Naive thymus-derived CD4-positive, alpha-beta T cell (primary cell): ENCODE measurements around the gene ENOPH1. TPM values are rescaled to one million over a fixed set of nuclear protein-coding genes. Genes with fewer than 3 reads are reported as not detected.

Experiments used
- ATAC-seq: fragments of 150-1000 bp; cut with Tn5 transposase; 2 replicates; pipeline ENCODE4 v1.10.0; 2021; ENCODE audit warnings: mild to moderate bottlenecking, moderate library complexity
- CTCF ChIA-PET: fragments of 350-600 bp; sonication (Branson Sonifier 250); formaldehyde crosslinking; loops from one replicate; lab custom pipeline; 2021; ENCODE audit warnings: antibody characterized with exemption; lab: Charles Lee
- POLR2A ChIA-PET: fragments of 350-600 bp; sonication (Branson Sonifier 250); formaldehyde crosslinking; loops from one replicate; lab custom pipeline; 2021; ENCODE audit warnings: antibody characterized with exemption, inconsistent platforms; lab: Charles Lee
- DNase-seq, 9 donors: peaks; one replicate each; pipeline versions ENCODE4 v3.0.0 to v3.0.0-alpha.2; 2020 to 2022; ENCODE audit warnings: mixed read lengths in 1 of 9
- H3K27ac ChIP-seq: one replicate; pipeline ENCODE4 v1.7.0; 2013; ENCODE audit warnings: mild to moderate bottlenecking, low read depth, low read length, moderate library complexity
- H3K27me3 ChIP-seq, 2 donors: one replicate each; pipeline ENCODE4 v1.7.0; 2013; ENCODE audit warnings: low read length in 2 of 2, mild to moderate bottlenecking in 2 of 2, moderate library complexity in 2 of 2; ENCODE audit not compliant: control insufficient read depth in 2 of 2, insufficient read depth in 2 of 2
- H3K36me3 ChIP-seq, 3 experiments: 1 replicate in 2 of 3; 2 replicates in 1 of 3; pipeline ENCODE4 v1.7.0; 2013; ENCODE audit warnings: low read length in 3 of 3, mild to moderate bottlenecking in 3 of 3, moderate library complexity in 1 of 3; ENCODE audit not compliant: insufficient read depth in 3 of 3, control insufficient read depth in 2 of 3
- H3K4me1 ChIP-seq, 2 donors: one replicate each; pipeline ENCODE4 v1.7.0; 2013; ENCODE audit warnings: low read length in 2 of 2, mild to moderate bottlenecking in 2 of 2, moderate library complexity in 1 of 2; ENCODE audit not compliant: control insufficient read depth in 2 of 2, insufficient read depth in 2 of 2
- H3K4me3 ChIP-seq: 2 replicates; pipeline ENCODE4 v1.7.0; 2013; ENCODE audit warnings: mild to moderate bottlenecking, low read length
- H3K9me3 ChIP-seq, 3 experiments: 1 replicate in 2 of 3; 2 replicates in 1 of 3; pipeline ENCODE4 v1.7.0; 2013; ENCODE audit warnings: low read length in 3 of 3; ENCODE audit not compliant: control insufficient read depth in 2 of 3
- H3K27ac Mint-ChIP-seq, 9 donors: one replicate each; pipeline ENCODE4 v1.8.0; 2020 to 2022; ENCODE audit warnings: mixed read lengths in 9 of 9, mild to moderate bottlenecking in 8 of 9, moderate library complexity in 5 of 9, inconsistent platforms in 2 of 9
- H3K27me3 Mint-ChIP-seq, 5 donors: one replicate each; pipeline ENCODE4 v1.8.0; 2021 to 2022; ENCODE audit warnings: mixed read lengths in 5 of 5, mild to moderate bottlenecking in 1 of 5
- H3K36me3 Mint-ChIP-seq, 5 donors: one replicate each; pipeline ENCODE4 v1.8.0; 2020 to 2022; ENCODE audit warnings: mixed read lengths in 5 of 5, mild to moderate bottlenecking in 3 of 5, inconsistent platforms in 1 of 5
- H3K4me1 Mint-ChIP-seq, 7 donors: one replicate each; pipeline ENCODE4 v1.8.0; 2020 to 2022; ENCODE audit warnings: mixed read lengths in 7 of 7, mild to moderate bottlenecking in 3 of 7, inconsistent platforms in 1 of 7
- H3K4me3 Mint-ChIP-seq, 10 donors: one replicate each; pipeline ENCODE4 v1.8.0; 2020 to 2022; ENCODE audit warnings: mild to moderate bottlenecking in 10 of 10, mixed read lengths in 10 of 10, moderate library complexity in 6 of 10, inconsistent platforms in 2 of 10
- H3K9me3 Mint-ChIP-seq, 11 donors: one replicate each; pipeline ENCODE4 v1.8.0; 2020 to 2022; ENCODE audit warnings: mixed read lengths in 11 of 11, mild to moderate bottlenecking in 4 of 11, inconsistent platforms in 1 of 11, moderate library complexity in 1 of 11
- intact Hi-C, 2 donors: fragments of 100-400 bp; cut with micrococcal nuclease; formaldehyde crosslinking; loops; one replicate each; pipeline ENCODE4 v1.15.1; 2023
- polyA plus RNA-seq, 2 donors: library from polyadenylated mRNA; unstranded; fragments of 300-500 nt; fragmentation: Illumina TruSeq; gene quantifications; one replicate each; pipeline ENCODE4 v1.2.3, GENCODE V29; 2021
- total RNA-seq, 6 experiments: library from RNA in 5 of 6; stranded (reverse) in 5 of 6; gene quantifications; 1 replicate in 5 of 6; 2 replicates in 1 of 6; pipeline ENCODE4 v1.2.3 and lab custom pipeline; 2021 to 2026

Gene ENOPH1
- total and polyA plus RNA-seq, 7 experiments from 2014 or later: 16.3 to 45.6 (median 25.2) TPM

DNA sequence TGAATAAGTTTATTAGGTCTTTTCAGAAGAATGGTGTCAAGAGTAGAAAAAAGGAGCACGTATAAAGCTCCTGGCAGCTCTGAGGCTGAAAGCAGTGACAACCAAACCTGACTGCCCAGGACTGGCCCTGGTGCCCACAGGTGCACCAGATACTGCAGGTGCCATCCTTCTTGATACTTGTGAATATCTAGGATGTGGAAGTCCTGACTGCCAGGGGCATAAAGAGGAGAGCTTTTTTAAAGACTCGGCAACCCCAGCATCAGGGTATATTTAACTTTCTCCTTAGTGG lies 70.7 kb downstream of the ENOPH1 start:
- Mint-ChIP-seq H3K9me3 (no peaks in the 10 kb centered on the region), H3K27me3 (peaks cover 0 to 3% (median 0%) of the 10 kb centered on the region in 5 donors), H3K4me1 (no peaks in the 10 kb centered on the region), H3K36me3 (peaks cover 0 to 3% (median 0%) of the 10 kb centered on the region in 5 donors), H3K27ac (no peak overlapping the region), H3K4me3 (no peak overlapping the region)
- Histone ChIP-seq H3K27me3 (no peaks in the 10 kb centered on the region), H3K4me3 (no peak overlapping the region), H3K36me3 (no peaks in the 10 kb centered on the region), H3K4me1 (no peaks in the 10 kb centered on the region), H3K9me3 (no peaks in the 10 kb centered on the region), H3K27ac (no peak overlapping the region)
- DNase-seq: no peak
- ChIA-PET CTCF (no interaction called here), POLR2A (no interaction called here)
- intact Hi-C loops: no loop called here
- ATAC-seq: no peak

DNA sequence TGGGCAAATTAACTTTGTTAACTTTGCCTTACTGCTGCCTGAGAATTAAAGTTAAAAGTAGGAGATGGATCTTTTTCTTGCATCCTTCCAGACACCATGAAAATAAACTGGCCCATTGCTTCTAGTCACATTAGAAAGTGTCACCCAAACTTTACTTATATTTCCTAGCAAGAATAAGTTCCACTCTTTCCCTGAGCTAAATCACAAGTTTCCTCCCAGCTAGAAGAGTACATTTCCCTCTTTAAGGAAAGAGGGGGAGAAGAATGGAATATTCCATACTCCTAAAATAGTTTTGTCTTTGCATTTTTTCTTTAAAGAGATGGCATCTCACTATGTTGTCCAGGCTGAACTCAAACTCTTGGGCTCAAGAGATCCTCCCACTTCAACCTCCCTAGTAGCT lies 77.6 kb downstream of the ENOPH1 start:
- no peak overlapping the region for H3K27ac Mint-ChIP-seq
- no peak for ATAC-seq
- no peaks in the 10 kb centered on the region for H3K36me3 ChIP-seq
- ChIA-PET POLR2A (no interaction called here), CTCF (no interaction called here)
- H3K4me1 ChIP-seq: no peaks in the 10 kb centered on the region
- peaks cover 3 to 28% (median 19%) of the 10 kb centered on the region in 5 donors for H3K27me3 Mint-ChIP-seq
- intact Hi-C loops: no loop called here
- H3K27ac ChIP-seq: no peak overlapping the region
- H3K4me3 Mint-ChIP-seq: no peak overlapping the region
- peaks cover 0 to 1% (median 0%) of the 10 kb centered on the region in 5 donors for H3K36me3 Mint-ChIP-seq
- no peaks in the 10 kb centered on the region for H3K4me1 Mint-ChIP-seq
- no peak for DNase-seq
- H3K27me3 ChIP-seq: no peaks in the 10 kb centered on the region
- peaks cover 0 to 2% (median 0%) of the 10 kb centered on the region in 11 donors for H3K9me3 Mint-ChIP-seq
- H3K4me3 ChIP-seq: no peak overlapping the region
- no peaks in the 10 kb centered on the region for H3K9me3 ChIP-seq

DNA sequence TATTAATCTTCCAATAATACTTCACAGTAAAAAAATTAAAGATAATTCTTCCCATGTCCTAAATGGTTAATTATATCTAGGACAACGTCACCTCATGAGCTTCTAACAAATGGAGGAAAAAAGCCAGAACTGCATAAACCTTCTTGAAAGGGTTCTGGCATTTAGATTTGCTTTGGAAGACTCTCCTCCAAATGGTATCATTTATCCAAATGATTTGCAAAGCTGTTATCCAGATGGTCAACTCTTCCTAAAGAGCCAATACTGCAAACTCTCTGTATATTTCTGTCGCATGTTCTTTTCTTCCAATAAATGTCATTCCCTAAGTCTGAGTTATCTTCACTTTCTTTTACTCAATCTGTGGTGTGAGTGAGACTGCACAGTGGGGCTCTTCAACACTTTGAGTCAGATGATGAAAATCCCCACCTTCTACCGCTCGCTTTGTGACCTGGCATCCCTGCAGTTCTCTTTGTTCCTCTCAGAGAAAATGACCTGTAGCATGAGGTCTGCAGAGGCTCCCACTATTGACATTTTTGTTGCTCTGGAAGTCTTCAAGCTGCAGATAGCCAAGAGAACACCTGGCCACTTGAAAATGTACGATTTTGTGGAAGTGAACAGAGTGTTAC lies 78.5 kb downstream of the ENOPH1 start:
- CTCF ChIA-PET: no interaction called here

DNA sequence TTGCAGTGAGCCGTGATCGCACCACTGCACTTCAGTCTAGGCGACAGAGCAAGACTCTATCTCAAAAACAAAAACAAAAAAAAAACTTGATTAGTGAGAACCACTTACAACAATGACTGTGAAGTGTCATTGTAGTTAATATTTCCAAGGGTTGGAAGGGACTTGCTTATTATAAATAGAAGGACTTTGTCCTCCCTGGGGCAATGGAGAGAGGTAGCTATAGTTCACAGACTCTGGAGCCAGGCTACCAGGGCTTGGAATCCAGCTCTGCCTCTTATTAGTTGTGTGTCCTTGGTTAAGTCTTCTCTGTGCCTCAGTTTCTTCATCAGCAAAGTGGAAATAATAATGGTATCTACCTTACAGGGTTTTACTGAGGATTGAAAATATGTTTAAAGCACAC lies 79.8 kb downstream of the ENOPH1 start:
- H3K4me3 Mint-ChIP-seq: no peak overlapping the region
- H3K36me3 Mint-ChIP-seq: peaks cover 0 to 7% (median 0%) of the 10 kb centered on the region in 5 donors
- no peaks in the 10 kb centered on the region for H3K4me1 ChIP-seq
- no peak for DNase-seq
- H3K27me3 Mint-ChIP-seq: peaks cover 3 to 43% (median 32%) of the 10 kb centered on the region in 5 donors
- H3K9me3 Mint-ChIP-seq: peaks cover 0 to 2% (median 0%) of the 10 kb centered on the region in 11 donors
- ATAC-seq: no peak
- H3K4me1 Mint-ChIP-seq: no peaks in the 10 kb centered on the region
- H3K9me3 ChIP-seq: no peaks in the 10 kb centered on the region
- H3K4me3 ChIP-seq: no peak overlapping the region
- no peaks in the 10 kb centered on the region for H3K27me3 ChIP-seq
- H3K27ac Mint-ChIP-seq: no peak overlapping the region
- ChIA-PET POLR2A (no interaction called here), CTCF (no interaction called here)
- H3K36me3 ChIP-seq: no peaks in the 10 kb centered on the region
- H3K27ac ChIP-seq: no peak overlapping the region
- intact Hi-C loops: no loop called here

More for the DNA sequence above, 78.5 kb downstream of the ENOPH1 start:
- H3K4me1 Mint-ChIP-seq: no peaks in the 10 kb centered on the region
- intact Hi-C loops: no loop called here
- no peak for DNase-seq
- peaks cover 0 to 2% (median 0%) of the 10 kb centered on the region in 11 donors for H3K9me3 Mint-ChIP-seq
- Histone ChIP-seq H3K36me3 (no peaks in the 10 kb centered on the region), H3K27me3 (no peaks in the 10 kb centered on the region), H3K4me1 (no peaks in the 10 kb centered on the region), H3K4me3 (no peak overlapping the region), H3K27ac (no peak overlapping the region), H3K9me3 (no peaks in the 10 kb centered on the region)
- POLR2A ChIA-PET: no interaction called here
- no peak for ATAC-seq
- H3K27ac Mint-ChIP-seq: no peak overlapping the region
- no peak overlapping the region for H3K4me3 Mint-ChIP-seq
- peaks cover 0 to 7% (median 0%) of the 10 kb centered on the region in 5 donors for H3K36me3 Mint-ChIP-seq
- peaks cover 3 to 35% (median 28%) of the 10 kb centered on the region in 5 donors for H3K27me3 Mint-ChIP-seq

Other genes with a start within 250 kb of the ENOPH1 start
- 100 to 1,000 TPM; 200 to 355 (median 238) TPM for gene HNRNPD, start 56.6 kb upstream of the ENOPH1 start, total RNA-seq
- 100 to 1,000 TPM; 249 to 315 TPM for gene HNRNPD, start 56.6 kb upstream of the ENOPH1 start, polyA plus RNA-seq
- 100 to 1,000 TPM; 297 to 440 (median 423) TPM for gene HNRNPDL, start 128 bp upstream of the ENOPH1 start, total RNA-seq
- 100 to 1,000 TPM; 255 to 283 TPM for gene HNRNPDL, start 128 bp upstream of the ENOPH1 start, polyA plus RNA-seq
- gene TMEM150C, start 131.4 kb downstream of the ENOPH1 start, total RNA-seq: not detected
- gene TMEM150C, start 131.4 kb downstream of the ENOPH1 start, polyA plus RNA-seq: under 1 TPM; 0.07 to 0.18 TPM